Kidney (tissue), 14 donors: ENCODE results near the gene IQGAP3. TPM values are rescaled to one million over a fixed set of nuclear protein-coding genes. Genes with fewer than 3 reads are reported as not detected.

Experiments used
- DNase-seq, 5 donors: peaks; one replicate each; pipeline ENCODE4 v3.0.0-alpha.2; 2013 to 2020
- FAIRE-seq: peaks from 2 replicates; lab custom pipeline; 2012; peaks lifted over from hg19 to GRCh38; lab: Jason Lieb, UNC
- H3K27ac ChIP-seq, 2 donors: one replicate each; pipeline ENCODE4 v1.7.0; 2013; ENCODE audit warnings: low read depth in 2 of 2, low read length in 2 of 2, inconsistent platforms in 1 of 2
- H3K27me3 ChIP-seq: one replicate; pipeline ENCODE4 v1.7.1; 2013; ENCODE audit warnings: low read length, inconsistent platforms; ENCODE audit not compliant: control insufficient read depth, insufficient read depth
- H3K36me3 ChIP-seq, 3 donors: one replicate each; pipeline versions ENCODE4 v1.7.0 to v1.7.1; 2013; ENCODE audit warnings: low read length in 3 of 3, control low read depth in 1 of 3, inconsistent platforms in 1 of 3; ENCODE audit not compliant: insufficient read depth in 3 of 3, control insufficient read depth in 2 of 3
- H3K4me1 ChIP-seq, 3 donors: one replicate each; pipeline versions ENCODE4 v1.7.0 to v1.7.1; 2013; ENCODE audit warnings: low read length in 3 of 3, inconsistent platforms in 1 of 3, low read depth in 1 of 3; ENCODE audit not compliant: control insufficient read depth in 2 of 3, insufficient read depth in 2 of 3
- H3K4me3 ChIP-seq, 3 donors: one replicate each; pipeline versions ENCODE4 v1.7.0 to v1.8.1; 2013; ENCODE audit warnings: low read length in 3 of 3, control low read depth in 1 of 3, inconsistent platforms in 1 of 3
- H3K9ac ChIP-seq, 3 donors: one replicate each; pipeline versions ENCODE4 v1.7.0 to v1.7.1; 2013; ENCODE audit warnings: low read length in 3 of 3, control low read depth in 1 of 3, inconsistent platforms in 1 of 3
- H3K9me3 ChIP-seq, 3 donors: one replicate each; pipeline versions ENCODE4 v1.7.0 to v1.7.1; 2013; ENCODE audit warnings: low read length in 3 of 3, control low read depth in 1 of 3, inconsistent platforms in 1 of 3; ENCODE audit not compliant: control insufficient read depth in 2 of 3, insufficient read depth in 1 of 3
- intact Hi-C: fragments of 100-400 bp; cut with DNase I; formaldehyde crosslinking; loops from one replicate; pipeline ENCODE4 v1.11.1; 2022
- polyA plus RNA-seq: library from polyadenylated mRNA; stranded (reverse); fragments of 350-450 nt; fragmentation: Illumina TruSeq; extraction: RNeasy Lipid Tissue Mini Kit (QIAGEN cat#74804); gene quantifications from one replicate; pipeline ENCODE4 v1.2.3, GENCODE V29; 2014; ENCODE audit warnings: low read depth, low replicate concordance; ENCODE audit not compliant: insufficient read depth
- total RNA-seq: library from RNA; stranded (reverse); fragmentation: NEBNext Ultra II Directional; extraction: Animal tissue kit (Norgen Biotek cat#: 25700); gene quantifications from one replicate; pipeline ENCODE4 v1.2.1, GENCODE V29; 2021
- TF ChIP-seq, protein P1 (sequence below): IDR thresholded peaks from 3 replicates; pipeline ENCODE4 v1.5.1; 2012; ENCODE audit warnings: mild to moderate bottlenecking, moderate library complexity, borderline replicate concordance; ENCODE audit not compliant: insufficient read depth; ENCODE audit errors: extremely low read depth
- donor health status: control.
- donor health status: control.
- donor health status: control.
- donor health status: control.
- donor health status: control.
- donor health status: DM: yes; HTN: yes; CAD: no.
- donor health status: Normal renal cell carcinoma (clear cell type).

The IQGAP3 gene
- total and polyA plus RNA-seq, 2 donors from 2014 or later, result 0.13 to 1.7 TPM

GRCh38 chr1:156552518-156552917 is 19.8 kb downstream of the IQGAP3 start:
- no peak overlapping the region for H3K9ac ChIP-seq
- no peak overlapping the region for H3K27ac ChIP-seq
- no peak overlapping the region for H3K4me3 ChIP-seq
- no peaks in the 10 kb centered on the region for H3K4me1 ChIP-seq
- DNase-seq (no peak), FAIRE-seq (no peak)
- no peaks in the 10 kb centered on the region for H3K36me3 ChIP-seq
- H3K27me3 ChIP-seq, result no peaks in the 10 kb centered on the region
- no peaks in the 10 kb centered on the region for H3K9me3 ChIP-seq
- intact Hi-C loops, result no loop called here
- TF ChIP-seq, protein P1, sequence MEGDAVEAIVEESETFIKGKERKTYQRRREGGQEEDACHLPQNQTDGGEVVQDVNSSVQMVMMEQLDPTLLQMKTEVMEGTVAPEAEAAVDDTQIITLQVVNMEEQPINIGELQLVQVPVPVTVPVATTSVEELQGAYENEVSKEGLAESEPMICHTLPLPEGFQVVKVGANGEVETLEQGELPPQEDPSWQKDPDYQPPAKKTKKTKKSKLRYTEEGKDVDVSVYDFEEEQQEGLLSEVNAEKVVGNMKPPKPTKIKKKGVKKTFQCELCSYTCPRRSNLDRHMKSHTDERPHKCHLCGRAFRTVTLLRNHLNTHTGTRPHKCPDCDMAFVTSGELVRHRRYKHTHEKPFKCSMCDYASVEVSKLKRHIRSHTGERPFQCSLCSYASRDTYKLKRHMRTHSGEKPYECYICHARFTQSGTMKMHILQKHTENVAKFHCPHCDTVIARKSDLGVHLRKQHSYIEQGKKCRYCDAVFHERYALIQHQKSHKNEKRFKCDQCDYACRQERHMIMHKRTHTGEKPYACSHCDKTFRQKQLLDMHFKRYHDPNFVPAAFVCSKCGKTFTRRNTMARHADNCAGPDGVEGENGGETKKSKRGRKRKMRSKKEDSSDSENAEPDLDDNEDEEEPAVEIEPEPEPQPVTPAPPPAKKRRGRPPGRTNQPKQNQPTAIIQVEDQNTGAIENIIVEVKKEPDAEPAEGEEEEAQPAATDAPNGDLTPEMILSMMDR, result no peak

- DNase-seq (no peak), FAIRE-seq (no peak)
- H3K27ac ChIP-seq, result no peak overlapping the region
- no peak overlapping the region for H3K9ac ChIP-seq
- H3K9me3 ChIP-seq, result no peaks in the 10 kb centered on the region
- no peaks in the 10 kb centered on the region for H3K36me3 ChIP-seq
- no peaks in the 10 kb centered on the region for H3K4me1 ChIP-seq
- intact Hi-C loops, result no loop called here
- TF ChIP-seq, protein P1, result no peak
- H3K27me3 ChIP-seq, result no peaks in the 10 kb centered on the region
- no peak overlapping the region for H3K4me3 ChIP-seq
Observed at GRCh38 chr1:156551869-156552268, 20.5 kb downstream of the IQGAP3 start.

DNA sequence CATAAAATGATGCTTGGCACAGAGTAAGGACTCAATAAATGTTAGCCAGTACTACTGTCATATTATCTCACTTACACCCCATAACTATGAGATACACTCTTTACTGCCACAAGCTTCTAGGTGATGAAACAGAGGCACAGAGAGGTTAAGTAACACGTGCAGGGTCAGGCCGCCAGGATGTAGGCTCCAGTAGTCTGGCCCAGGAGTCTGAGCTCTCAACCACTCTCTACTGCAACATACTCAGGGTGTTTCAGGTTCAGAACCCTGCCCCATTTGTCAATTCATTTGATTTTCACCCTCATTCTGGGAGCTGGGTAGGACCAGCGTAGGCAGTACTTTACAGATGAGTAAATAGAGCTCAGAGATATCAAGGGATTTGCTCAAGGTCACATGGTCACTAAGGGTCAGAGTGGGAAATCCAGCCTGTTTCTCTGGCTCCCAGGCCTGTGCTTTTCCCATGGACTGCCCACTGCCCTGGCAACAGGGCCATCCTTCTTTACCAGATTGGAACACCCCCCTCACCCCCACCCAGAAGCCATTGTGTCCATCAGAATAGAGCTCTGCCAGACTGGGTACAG is 21.2 kb downstream of the IQGAP3 start:
- no peaks in the 10 kb centered on the region for H3K36me3 ChIP-seq
- intact Hi-C loops, result no loop called here
- H3K4me3 ChIP-seq, result no peak overlapping the region
- no peaks in the 10 kb centered on the region for H3K27me3 ChIP-seq
- no peak overlapping the region for H3K9ac ChIP-seq
- FAIRE-seq, result no peak
- no peaks in the 10 kb centered on the region for H3K4me1 ChIP-seq
- H3K9me3 ChIP-seq, result no peaks in the 10 kb centered on the region
- no peak for DNase-seq
- no peak overlapping the region for H3K27ac ChIP-seq
- TF ChIP-seq, protein P1, result no peak

DNA sequence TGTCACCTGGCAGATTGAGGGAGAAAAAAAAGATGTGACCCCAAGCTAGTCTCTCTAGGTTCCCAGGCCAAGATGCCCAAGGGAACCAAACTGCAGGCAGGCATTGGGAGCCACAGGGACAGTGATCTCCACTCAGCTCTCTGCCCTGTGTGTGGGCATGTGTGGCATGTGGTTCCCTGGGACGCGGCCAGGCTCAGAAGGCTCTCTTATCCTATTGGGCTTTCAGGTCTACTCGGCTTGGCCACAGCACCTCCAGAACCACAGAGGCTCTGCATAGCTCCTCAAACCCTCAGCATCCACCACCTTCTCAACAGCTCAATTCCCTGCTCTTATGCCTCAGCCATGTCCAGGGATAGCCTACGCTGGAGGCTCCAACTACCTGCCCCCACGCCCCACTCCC is 22.0 kb downstream of the IQGAP3 start:
- H3K27me3 ChIP-seq, result no peaks in the 10 kb centered on the region
- H3K4me1 ChIP-seq, result no peaks in the 10 kb centered on the region
- intact Hi-C loops, result no loop called here
- no peak overlapping the region for H3K9ac ChIP-seq
- no peaks in the 10 kb centered on the region for H3K9me3 ChIP-seq
- TF ChIP-seq, protein P1, result no peak
- H3K36me3 ChIP-seq, result no peaks in the 10 kb centered on the region
- FAIRE-seq, result no peak
- no peak for DNase-seq
- no peak overlapping the region for H3K4me3 ChIP-seq
- no peak overlapping the region for H3K27ac ChIP-seq
